AG20443 (cell line): ENCODE measurements around the gene N4BP2L2.
A peak's percentile ranks its signal among the peaks of the same experiment; 100 is the strongest.

Source experiments
- DNase-seq: peaks from one replicate; pipeline ENCODE4 v3.0.0; 2012; ENCODE audit warnings: low spot score, mixed read lengths

Gene N4BP2L2

DNA sequence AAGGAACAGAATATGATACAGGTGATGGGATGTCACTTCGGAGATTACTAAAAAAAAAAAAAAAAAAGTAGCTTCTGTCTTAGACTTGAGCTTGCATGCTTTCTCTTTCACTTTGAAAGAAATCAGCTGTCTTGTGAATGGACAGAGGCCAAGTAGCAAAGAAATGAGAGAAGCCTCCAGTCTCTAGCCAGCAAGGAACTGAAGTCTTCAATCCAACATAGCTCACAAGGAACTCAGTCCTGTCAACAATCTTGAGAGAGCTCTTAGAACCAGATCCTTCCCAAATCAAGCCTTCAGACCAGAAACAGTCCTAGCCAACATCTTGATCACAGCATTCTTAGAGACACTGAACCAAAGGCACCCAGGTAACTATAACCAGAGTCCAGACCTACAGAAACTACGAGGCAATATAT, 7.7 kb downstream of the N4BP2L2 start:
- DNase-seq, result peak; percentile 51

DNA sequence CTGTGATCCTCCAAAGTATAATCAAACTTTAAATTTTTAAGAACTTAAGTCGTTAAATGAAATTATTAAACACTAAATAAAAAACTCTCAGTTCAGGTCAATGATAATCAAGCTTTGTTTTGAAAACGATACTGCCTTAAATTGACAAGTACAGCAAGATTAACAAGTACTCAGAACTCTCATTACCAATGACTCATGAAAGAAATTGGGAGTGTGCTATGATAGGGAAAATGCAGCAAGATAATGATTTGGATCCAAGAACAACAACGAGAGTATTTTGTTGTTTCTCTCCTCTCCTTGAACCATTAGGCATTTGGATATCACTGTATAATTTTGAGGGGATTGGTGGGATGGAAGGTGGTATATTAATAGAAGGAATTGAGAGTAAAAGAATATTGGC, 10.2 kb downstream of the N4BP2L2 start:
- DNase-seq, result peak; percentile 11

DNA sequence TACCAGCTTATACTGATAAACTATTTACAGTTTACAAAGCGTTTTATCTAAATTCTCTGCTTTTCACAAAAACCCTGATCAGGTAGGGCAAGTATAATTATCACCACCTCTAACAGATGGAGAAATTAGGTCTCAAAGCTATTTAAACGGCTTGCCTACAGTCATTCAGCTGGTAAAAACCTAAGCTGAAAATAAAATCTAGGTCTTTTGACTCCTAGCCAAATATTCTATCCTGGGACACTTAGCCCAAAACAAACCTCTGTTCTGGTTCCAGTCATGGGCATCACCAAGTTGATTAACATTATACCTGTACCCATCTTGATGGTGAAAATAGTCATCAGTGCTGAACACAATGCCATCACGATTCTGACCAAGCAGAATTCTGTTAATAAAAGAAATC, 11.4 kb downstream of the N4BP2L2 start:
- no peak for DNase-seq

DNA sequence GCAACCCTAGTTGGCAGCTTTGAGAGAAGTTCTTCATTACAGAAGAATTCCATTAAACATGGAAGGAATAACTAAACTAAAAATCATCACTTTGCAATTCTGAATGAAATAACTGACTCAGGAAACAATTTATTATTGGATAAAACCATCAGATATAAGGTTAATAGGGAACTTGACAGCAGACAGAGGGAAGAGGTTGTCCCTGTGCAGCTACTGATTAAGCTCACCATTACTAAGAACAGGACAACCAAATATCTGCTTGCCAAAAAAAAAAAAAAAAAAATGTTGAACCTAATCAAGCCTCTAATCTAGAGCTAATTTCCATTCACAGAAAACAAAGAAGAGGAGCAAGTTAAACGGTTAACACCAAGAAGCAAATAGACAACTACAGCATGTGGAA, 12.8 kb downstream of the N4BP2L2 start:
- no peak for DNase-seq

DNA sequence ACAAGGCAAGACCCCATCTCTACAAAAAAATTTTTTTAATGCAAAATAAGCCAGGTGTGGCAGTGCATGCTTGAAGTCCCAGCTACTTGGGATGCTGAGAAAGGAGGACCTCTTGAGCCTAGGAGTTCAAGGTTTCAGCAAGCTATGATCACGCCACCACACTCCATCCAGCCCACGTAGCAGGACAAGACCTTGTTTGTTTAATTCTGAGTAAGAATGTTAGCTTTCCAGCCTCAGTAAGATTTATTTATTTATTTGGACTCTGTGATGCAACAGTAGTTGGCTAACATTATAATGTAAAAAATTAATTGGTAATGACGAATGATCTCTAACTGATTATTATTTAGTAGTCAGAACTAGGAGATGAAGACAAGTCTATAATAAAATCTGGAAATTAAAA, 23.3 kb downstream of the N4BP2L2 start:
- DNase-seq, result no peak

DNA sequence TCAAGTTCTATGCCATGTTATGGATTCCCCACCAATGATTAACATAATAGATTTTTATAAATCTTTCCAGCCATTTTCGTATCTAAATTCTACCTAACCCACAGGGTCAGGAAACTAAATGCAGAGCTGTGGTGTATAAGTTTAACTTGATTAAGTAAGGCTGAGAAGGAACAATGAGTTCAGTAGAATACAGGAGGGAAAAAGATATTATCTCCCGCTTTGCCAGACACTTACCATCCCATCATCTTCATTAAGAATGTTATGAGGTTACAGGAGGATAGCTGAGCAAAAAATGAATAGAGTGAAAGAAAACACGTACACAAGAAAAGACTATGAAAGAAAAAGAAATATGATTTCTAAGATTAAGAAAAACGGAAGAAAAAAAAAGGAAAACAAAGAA, 27.1 kb downstream of the N4BP2L2 start:
- no peak for DNase-seq

DNA sequence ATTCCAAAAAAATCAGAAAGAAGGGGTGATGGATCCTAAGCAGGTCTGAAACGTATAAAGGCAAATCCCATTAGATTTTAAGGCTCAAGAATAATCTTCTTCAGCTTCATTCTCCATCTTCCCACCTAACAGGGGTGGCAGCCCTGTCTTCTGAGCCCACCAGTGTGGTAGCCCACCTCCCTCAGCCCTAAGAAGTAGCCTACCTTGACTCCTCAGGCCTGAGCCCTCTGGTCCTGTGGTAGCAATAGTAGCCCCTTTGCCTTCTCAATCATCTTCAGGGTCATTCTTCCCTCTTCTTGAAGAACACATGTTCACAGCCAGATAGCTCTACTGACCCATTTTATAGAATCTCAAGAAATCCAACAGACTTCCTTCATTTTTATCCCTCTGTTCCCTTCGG, 33.7 kb downstream of the N4BP2L2 start:
- no peak for DNase-seq

DNA sequence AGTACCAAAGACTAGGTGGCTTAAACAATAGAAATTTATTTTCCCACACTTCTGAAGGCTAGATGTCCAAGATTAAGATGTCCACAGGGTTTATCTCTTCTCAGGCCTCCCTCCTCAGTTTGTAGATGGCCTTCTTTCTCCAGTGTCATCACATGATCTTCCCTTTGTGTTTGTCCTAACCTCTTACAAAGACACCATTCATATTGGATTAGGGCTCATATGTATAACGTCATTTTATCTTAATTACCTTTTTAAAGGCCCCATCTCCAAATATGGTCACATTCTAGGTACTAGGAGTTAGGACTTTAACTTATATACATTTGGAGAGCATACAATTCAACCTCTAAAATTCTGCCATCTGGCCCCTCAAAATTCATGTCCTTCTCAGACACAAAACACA, 34.3 kb downstream of the N4BP2L2 start:
- no peak for DNase-seq

DNA sequence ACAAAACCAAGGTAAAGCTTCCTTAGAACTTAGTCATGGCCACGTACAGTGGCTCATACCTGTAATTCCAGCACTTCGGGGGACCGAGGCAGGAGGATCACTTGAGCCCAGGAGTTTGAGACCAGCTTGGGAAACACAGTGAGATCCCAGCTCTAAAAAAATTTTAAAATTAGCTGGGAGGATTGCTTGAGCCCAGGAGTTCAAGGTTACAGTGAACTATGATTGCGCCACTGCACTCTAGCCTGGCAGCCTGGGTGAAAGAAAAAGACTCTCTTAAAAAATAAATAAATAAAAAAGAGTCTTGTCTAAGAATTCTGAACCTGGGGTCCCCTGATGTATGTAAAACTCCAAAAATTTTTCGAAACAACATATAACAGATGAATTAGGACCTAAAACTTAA, 34.9 kb downstream of the N4BP2L2 start:
- no peak for DNase-seq

DNA sequence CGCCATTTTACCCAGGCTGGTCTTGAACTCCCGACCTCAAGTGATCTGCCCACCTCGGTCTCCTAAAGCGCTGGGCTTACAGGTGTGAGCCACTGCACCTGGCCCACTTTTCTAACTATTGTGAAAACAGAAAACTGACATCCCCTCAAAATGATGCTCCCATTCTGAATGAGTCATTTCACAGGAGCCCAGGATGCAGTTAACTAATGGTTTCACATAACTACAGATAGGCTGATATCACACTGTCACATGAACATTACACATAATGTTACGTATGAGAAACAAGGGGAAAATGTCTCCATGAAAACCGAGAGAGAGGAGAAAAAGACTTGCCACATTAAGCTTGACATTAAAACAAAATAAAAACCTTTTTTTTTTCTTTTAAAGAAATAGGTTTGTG, 37.5 kb downstream of the N4BP2L2 start:
- DNase-seq, result no peak

DNA sequence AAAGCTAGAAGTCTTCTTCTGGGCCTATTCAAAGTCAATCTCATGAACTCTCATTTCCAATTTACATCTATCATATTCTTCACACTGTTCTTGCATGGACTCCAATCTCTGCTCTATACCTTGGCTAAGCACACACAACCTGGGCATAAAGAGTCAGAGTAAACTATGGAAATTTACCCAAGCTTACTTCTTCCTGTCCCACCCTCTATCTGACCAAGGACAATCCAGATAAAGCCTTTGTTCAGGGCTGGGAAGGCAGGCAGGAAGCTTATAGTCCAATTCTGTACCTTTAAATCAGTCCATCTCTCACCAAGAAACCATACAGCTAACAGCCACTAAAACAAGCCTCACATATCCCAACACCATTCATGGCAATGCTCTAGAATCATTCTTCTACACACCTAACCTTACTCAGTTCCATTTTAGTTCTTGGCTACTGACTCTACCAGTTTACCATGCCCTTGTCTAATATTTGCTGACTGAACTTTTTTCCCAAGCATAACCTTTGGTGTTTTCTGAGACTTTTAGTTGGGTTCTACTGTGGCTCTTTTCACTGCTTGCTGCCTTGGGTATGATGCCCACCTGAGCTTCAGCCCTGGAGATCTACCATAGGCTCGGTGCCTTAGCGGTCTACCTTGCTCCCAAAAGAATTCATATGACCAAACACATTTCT, 38.9 kb downstream of the N4BP2L2 start:
- no peak for DNase-seq

DNA sequence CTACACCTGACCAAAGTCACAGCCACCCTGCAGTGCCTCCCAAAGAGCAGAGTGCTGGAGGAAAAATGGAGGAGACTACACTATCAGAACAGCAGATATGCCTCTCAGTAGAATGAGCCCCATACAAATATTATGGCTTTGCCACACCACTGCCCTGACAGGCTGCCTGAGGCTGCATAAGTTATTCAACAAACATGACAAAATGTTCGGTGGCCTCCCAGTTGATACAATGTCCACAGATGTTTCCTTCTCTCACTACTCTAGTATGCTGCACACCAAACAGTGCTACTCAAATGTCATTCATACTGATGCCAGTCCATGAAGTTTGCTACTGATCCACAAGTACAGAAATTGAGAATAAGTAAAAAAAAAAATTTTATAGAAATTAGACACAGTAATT, 41.0 kb downstream of the N4BP2L2 start:
- no peak for DNase-seq

DNA sequence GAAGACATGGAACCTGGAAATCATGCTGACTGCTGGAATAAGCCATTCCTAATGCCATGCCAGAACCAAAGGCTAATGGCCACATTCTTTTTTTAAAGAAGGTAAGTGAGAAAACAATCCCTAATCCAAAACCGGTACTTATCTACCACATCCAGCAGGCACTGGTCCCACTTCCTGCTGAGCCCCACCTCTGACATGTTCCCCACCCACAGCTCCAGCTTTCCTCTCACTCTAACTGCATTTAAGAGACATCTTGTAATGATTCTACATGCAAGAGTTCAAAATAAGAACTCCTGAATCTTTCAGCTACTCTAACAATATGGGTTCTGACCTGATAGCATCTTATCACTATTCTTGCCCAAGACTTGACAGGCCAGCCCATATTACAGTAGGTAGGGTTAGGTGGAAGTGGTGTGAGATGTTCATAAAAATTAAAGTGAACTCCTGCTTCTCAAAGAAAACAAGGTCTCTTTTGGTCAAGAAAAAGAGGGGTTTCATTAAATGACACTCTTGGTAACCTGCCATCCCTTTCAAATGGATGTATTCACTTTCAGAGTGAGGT, 41.9 kb downstream of the N4BP2L2 start:
- DNase-seq, result no peak

DNA sequence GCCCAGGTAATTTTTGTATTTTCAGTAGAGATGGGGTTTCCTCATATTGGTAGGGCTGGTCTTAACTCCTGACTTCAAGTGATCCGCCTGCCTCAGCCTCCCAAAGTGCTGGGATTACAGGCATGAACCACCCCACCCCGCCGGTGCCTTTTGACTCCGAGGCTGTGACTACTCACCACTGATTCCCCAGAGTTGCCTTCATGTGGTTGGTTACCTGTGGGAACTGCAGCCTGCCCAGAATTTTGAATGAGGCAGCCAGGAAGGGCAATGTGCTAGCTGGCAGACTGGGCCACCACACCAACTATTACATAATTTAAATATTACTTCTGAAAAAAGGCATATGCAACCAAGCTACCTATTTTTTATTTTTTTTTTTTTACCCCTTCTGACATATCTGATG, 42.8 kb downstream of the N4BP2L2 start:
- no peak for DNase-seq

DNA sequence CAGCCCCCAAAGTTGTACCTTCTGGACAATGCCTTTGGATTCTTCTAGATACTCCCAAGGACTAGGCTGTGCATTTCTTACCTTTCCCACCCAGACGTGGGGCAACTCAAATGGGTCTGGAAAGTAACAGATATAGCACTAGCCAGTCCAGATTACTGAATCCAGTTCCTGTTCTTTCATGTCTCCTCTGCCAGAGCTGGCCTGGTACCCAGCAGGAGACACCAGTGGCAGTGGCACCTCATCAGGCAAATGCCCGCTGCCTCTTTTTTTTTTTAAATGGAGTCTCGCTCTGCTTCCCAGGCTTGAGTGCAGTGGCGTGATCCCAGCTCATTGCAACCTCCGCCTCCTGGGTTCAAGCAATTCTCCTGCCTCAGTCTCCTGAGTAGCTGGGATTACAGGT, 43.2 kb downstream of the N4BP2L2 start:
- no peak for DNase-seq

DNA sequence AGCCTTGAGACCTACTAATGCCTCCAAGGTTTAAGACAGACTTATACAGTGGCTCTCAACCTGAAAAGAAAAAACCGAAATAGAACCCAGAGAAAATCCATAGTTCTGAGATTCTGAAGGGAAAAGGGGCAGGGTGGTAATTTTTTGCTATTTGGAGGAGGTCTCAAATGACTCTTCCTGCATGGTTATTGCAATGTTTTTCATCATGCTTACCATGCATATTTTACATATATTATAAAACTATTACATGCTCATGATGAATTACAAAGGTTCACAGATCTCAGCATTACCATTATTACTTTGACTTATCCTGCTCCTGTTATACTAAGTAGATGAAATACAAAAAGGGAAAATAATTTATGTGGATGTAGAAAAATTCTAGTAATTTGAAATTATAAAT, 47.6 kb downstream of the N4BP2L2 start:
- DNase-seq, result no peak

DNA sequence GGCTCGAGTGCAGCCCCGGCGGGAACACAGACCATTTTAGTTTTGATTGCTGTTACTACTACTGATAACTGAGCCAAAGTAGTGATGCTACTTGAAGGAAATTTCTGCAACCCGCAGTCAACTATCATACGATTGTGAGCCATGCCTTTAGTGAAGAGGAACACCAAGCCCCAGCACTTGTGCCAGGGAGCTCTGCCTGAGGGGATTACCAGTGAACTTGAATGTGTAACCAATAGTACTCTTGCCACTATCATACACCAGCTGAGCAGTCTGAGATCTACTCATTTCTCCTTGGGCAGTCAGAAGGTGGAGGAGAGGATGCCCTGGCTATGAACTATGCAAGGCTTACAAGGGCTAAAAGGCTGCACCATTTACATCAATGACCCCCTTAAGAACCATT, 61.7 kb downstream of the N4BP2L2 start:
- DNase-seq, result no peak

DNA sequence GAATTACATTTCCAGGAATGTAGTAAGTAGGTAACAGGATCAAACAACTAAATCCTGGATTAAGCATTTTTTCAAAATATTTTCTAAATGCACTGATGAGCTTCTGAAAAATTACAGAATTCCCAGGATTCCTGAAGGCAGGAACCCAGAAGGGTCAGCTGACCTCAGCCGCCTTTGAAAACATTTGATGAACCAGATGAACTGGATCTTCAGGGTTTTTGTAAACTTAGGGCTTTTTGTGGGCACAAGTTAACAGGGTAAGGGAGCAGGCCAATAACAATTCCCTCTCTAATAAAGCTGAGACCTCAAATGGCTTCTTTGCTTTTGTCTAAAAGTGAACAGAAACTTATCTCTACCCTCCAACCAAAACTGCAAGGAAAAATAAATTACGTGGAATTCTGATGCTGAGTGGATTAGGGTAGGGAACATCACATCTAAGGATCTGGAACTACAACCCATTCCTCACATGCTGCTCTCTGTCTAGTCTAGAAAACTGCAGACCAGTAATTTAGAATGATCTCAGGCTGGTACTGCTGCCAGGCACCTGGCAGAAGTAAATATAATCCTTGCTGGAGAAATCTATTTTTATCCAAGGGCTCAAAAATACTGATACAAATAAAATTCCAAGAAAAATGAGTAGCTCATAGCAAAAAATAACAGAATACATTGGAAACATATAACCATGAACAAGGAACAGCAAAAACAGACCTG, 62.4 kb downstream of the N4BP2L2 start:
- no peak for DNase-seq

DNA sequence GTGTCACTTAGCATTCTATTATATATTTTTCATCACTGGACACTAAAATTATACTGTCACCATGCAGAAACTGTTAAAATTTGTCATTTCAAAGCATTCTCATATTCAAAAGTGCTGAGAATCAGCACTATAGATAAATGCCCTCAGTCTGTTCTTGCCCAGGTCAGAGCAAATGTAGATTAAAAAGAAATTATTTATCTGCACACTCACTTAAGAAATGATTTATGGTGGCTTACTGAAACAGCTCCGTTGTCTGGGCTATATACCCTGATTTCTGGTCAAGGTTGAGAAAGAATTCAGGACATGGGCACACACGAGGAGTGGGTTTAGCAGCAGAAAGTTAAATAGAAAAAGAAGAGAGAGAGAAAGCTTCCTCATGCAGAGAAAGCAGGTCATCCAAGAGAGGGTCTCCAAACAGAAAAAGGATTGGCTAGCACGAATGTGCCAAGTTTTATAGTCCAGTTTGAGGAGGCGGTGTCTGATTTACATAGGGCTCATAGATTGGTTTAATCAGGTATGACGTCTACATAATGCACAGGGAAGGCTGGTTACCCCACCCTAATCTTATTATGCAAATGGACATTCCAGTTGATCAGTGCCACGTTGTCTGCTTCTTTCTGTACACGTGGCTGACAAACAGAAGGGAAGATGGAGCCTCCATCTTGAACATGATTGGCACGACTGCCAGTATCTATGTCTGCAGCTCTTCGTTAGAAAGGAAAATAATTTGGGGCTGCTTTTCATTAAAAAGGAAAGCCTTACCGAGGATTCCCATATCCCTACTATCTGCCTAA, 63.4 kb downstream of the N4BP2L2 start:
- DNase-seq, result no peak

DNA sequence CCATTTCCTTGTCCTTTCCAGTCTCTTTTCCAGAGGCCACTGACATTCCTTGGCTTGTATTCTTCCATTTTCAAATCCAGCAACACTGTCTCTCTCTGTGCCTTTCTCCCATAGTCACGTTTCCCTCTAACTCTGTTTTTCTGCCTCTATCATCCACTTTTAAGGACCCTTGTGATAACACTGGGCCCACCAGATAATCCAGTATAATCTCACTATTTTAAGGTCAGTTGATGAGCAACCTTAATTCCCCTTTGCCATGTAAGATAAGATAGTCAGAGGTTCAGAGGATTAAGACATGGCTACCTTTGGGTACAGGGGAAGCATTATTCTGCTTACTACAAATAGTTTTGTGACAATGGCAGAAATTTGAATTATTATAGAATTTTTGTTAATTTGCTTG, 64.9 kb downstream of the N4BP2L2 start:
- DNase-seq, result no peak

DNA sequence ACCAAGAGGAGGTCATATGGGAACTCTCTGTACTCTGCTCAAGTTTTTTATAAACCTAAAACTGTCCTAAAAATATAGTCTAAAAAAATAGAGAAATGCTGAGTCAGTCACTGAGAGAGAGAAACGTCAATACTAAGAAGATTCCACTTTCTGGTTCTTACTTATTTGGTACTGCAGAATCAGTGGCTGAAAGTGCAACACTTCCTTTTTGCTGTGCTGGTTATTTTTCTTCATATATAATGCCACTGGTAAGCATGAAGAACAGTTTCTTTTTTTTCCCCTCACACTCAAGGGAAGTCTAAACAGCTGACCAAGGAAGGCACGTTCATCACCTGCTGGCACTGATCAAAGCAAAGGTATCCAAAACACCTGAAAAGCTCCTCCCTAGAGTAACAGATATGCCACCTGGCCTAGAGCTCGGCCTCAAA, 66.4 kb downstream of the N4BP2L2 start:
- DNase-seq, result no peak

DNA sequence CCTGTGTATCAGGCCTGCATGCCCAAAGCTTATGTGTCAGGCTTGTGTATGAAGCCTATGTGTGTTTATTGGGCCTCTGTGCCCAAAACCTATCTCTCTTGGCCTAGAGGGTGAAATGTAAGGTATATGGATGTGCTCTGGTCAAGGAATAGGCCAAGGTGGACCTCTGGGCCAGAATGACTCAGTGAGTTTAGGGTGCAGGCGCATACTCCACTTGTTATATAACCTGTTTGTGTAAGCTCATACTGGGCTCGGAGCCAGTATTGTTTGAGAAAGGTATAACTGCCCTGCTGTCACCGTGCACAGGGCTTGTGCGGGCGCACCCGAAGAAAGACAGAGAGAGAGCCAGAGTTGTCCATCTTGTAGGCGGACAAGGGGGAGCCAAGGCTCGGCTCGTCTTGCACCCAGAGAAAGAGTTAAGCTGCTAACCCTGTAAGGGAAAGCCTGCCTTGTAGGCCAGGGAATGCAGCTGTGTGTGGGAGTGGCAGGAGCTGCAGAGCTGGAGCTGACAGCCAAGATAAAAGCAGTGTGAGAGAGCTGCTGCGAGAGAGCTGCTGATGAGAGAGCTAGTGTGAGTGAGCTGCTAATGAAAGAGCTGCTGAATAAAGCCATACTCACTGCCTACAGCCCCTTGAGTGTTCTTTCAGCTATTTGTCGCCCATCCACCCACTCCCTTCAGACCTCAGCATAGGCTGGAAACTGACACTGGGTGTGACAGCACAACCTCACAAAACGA, 67.2 kb downstream of the N4BP2L2 start:
- peak; percentile 16 for DNase-seq
